SK-N-SH treated with all-trans-retinoic acid at 6 μM for 48 hours (cell line): ENCODE results near the gene CALM3.

Source experiments
- ATAC-seq: fragments of 200-7000 bp; cut with Tn5 transposase; 3 replicates; pipeline ENCODE4 v1.9.1; 2020; ENCODE audit warnings: mild to moderate bottlenecking, moderate library complexity
- ARNTL ChIP-seq: fragments of 450-650 bp; formaldehyde crosslinking; IDR thresholded peaks from 2 replicates; pipeline ENCODE4 v1.5.0; 2020; ENCODE audit warnings: low read depth, mild to moderate bottlenecking, moderate library complexity, borderline replicate concordance
- BACH2 ChIP-seq: fragments of 250-450 bp; sonication (Bioruptor Pico); IDR thresholded peaks from 2 replicates; pipeline ENCODE4 v1.9.0; 2021; ENCODE audit warnings: mild to moderate bottlenecking, borderline replicate concordance
- CSDC2 ChIP-seq: fragments of 250-450 bp; sonication (Bioruptor Pico); IDR thresholded peaks from 2 replicates; pipeline ENCODE4 v1.5.0; 2020; ENCODE audit warnings: mild to moderate bottlenecking, moderate library complexity
- ESRRG ChIP-seq: fragments of 250-450 bp; sonication (Bioruptor Pico); IDR thresholded peaks from 2 replicates; pipeline ENCODE4 v1.6.1; 2021; ENCODE audit warnings: mild to moderate bottlenecking
- GLIS3 ChIP-seq: fragments of 250-450 bp; sonication (Bioruptor Pico); IDR thresholded peaks from 2 replicates; pipeline ENCODE4 v1.5.0; 2020; ENCODE audit warnings: mild to moderate bottlenecking, moderate library complexity
- ISL1 ChIP-seq: fragments of 250-450 bp; sonication (Bioruptor Pico); IDR thresholded peaks from 2 replicates; pipeline ENCODE4 v2.1.2; 2022; ENCODE audit warnings: mild to moderate bottlenecking, moderate library complexity
- OSR1 ChIP-seq: fragments of 250-450 bp; sonication (Bioruptor Pico); IDR thresholded peaks from 2 replicates; pipeline ENCODE4 v1.8.0; 2022; ENCODE audit warnings: moderate library complexity, mild to moderate bottlenecking, inconsistent platforms
- PPARA ChIP-seq: fragments of 250-450 bp; sonication (Bioruptor Pico); IDR thresholded peaks from 2 replicates; pipeline ENCODE4 v1.5.0; 2020; ENCODE audit warnings: mild to moderate bottlenecking, borderline replicate concordance
- RARB ChIP-seq: fragments of 250-450 bp; sonication (Bioruptor Pico); IDR thresholded peaks from 2 replicates; pipeline ENCODE4 v1.8.0; 2021; ENCODE audit warnings: mild to moderate bottlenecking, moderate library complexity
- SNAI2 ChIP-seq: fragments of 250-450 bp; sonication (Bioruptor Pico); IDR thresholded peaks from 2 replicates; pipeline ENCODE4 v1.5.0; 2020; ENCODE audit warnings: mild to moderate bottlenecking, moderate library complexity
- TCF4 ChIP-seq: fragments of 250-450 bp; sonication (Bioruptor Pico); IDR thresholded peaks from 2 replicates; pipeline ENCODE4 v1.8.0; 2021; ENCODE audit warnings: mild to moderate bottlenecking, moderate library complexity, borderline replicate concordance
- TOX ChIP-seq: fragments of 250-450 bp; sonication (Bioruptor Pico); IDR thresholded peaks from 2 replicates; pipeline ENCODE4 v1.8.0; 2021; ENCODE audit warnings: mild to moderate bottlenecking, moderate library complexity, borderline replicate concordance
- TSHZ2 ChIP-seq: fragments of 250-450 bp; sonication (Bioruptor Pico); IDR thresholded peaks from 2 replicates; pipeline ENCODE4 v1.5.0; 2020; ENCODE audit warnings: mild to moderate bottlenecking, moderate library complexity
- ZC3H10 ChIP-seq: fragments of 250-450 bp; sonication (Bioruptor Pico); IDR thresholded peaks from 2 replicates; pipeline ENCODE4 v1.5.1; 2021; ENCODE audit warnings: mild to moderate bottlenecking, moderate library complexity
- ZFP3 ChIP-seq: fragments of 250-450 bp; sonication (Bioruptor Pico); IDR thresholded peaks from 2 replicates; pipeline ENCODE4 v1.5.0; 2020; ENCODE audit warnings: mild to moderate bottlenecking, moderate library complexity
- ZFP30 ChIP-seq: fragments of 450-650 bp; formaldehyde crosslinking; IDR thresholded peaks from 2 replicates; pipeline ENCODE4 v1.5.0; 2022; ENCODE audit warnings: mild to moderate bottlenecking, moderate library complexity
- ZNF565 ChIP-seq: fragments of 450-650 bp; formaldehyde crosslinking; conservative IDR thresholded peaks from 2 replicates; pipeline ENCODE4 v1.5.0; 2020; ENCODE audit warnings: low read depth, mild to moderate bottlenecking, moderate library complexity
- ZNF70 ChIP-seq: fragments of 450-650 bp; formaldehyde crosslinking; IDR thresholded peaks from 2 replicates; pipeline ENCODE4 v1.5.0; 2020; ENCODE audit warnings: mild to moderate bottlenecking, moderate library complexity
- ZNF8 ChIP-seq: fragments of 450-650 bp; formaldehyde crosslinking; IDR thresholded peaks from 2 replicates; pipeline ENCODE4 v1.5.0; 2020; ENCODE audit warnings: mild to moderate bottlenecking, moderate library complexity
- TF ChIP-seq, protein P1 (sequence below): fragments of 250-450 bp; sonication (Bioruptor Pico); IDR thresholded peaks from 2 replicates; pipeline ENCODE4 v1.8.0; 2020; ENCODE audit warnings: mild to moderate bottlenecking, moderate library complexity, borderline replicate concordance
- TF ChIP-seq, protein P2 (sequence below): fragments of 250-450 bp; sonication (Bioruptor Pico); IDR thresholded peaks from 2 replicates; pipeline ENCODE4 v1.8.0; 2021; ENCODE audit warnings: low read depth, mild to moderate bottlenecking, moderate library complexity, borderline replicate concordance
- TF ChIP-seq, protein P3 (sequence below): fragments of 250-450 bp; sonication (Bioruptor Pico); IDR thresholded peaks from 2 replicates; pipeline ENCODE4 v1.5.1; 2021; ENCODE audit warnings: mild to moderate bottlenecking, moderate library complexity

Gene CALM3

DNA sequence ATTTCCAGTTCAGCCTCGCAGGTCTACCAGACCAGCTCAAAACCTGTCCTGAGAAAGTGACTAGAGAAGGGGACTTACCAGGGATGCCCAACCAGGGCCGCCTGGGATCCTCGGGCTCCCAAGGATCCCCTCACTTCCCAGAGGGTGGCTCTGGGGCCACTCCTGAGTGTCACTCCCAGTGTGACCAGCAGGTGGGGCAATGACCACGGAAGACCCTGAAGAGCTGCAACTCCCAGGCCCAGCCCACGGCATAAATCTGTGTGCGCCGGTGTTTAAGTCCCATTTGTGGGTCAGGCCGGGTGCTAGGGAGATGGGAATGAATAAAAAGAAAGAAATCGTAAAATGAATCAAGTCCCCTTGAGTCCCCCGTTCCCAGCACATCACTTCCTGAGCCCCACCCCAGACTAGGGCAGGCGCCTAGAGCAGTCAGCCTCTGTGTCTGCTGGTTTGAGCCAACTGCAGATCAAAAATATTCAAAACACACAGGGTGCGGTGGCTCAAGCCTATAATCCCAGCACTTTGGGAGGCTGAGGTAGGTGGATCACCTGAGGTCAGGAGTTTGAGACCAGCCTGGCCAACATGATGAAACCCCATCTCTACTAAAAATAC is 13.1 kb downstream of the CALM3 start:
- TF ChIP-seq CSDC2 (CRISPR knock-in tag) = no peak
- no peak for TF ChIP-seq GLIS3 (CRISPR knock-in tag)
- no peak for TF ChIP-seq SNAI2 (CRISPR knock-in tag)
- no peak for TF ChIP-seq ARNTL
- TF ChIP-seq ESRRG (CRISPR knock-in tag) = no peak
- TF ChIP-seq RARB (CRISPR knock-in tag) = no peak
- TF ChIP-seq ZNF565 (CRISPR knock-in tag) = no peak
- no peak for TF ChIP-seq TCF4 (CRISPR knock-in tag)
- TF ChIP-seq ZNF8 (CRISPR knock-in tag) = no peak
- no peak for TF ChIP-seq ZNF70 (CRISPR knock-in tag)
- TF ChIP-seq, protein P1, sequence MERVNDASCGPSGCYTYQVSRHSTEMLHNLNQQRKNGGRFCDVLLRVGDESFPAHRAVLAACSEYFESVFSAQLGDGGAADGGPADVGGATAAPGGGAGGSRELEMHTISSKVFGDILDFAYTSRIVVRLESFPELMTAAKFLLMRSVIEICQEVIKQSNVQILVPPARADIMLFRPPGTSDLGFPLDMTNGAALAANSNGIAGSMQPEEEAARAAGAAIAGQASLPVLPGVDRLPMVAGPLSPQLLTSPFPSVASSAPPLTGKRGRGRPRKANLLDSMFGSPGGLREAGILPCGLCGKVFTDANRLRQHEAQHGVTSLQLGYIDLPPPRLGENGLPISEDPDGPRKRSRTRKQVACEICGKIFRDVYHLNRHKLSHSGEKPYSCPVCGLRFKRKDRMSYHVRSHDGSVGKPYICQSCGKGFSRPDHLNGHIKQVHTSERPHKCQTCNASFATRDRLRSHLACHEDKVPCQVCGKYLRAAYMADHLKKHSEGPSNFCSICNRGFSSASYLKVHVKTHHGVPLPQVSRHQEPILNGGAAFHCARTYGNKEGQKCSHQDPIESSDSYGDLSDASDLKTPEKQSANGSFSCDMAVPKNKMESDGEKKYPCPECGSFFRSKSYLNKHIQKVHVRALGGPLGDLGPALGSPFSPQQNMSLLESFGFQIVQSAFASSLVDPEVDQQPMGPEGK (CRISPR knock-in tag) = no peak
- no peak for TF ChIP-seq OSR1 (CRISPR knock-in tag)
- peak; percentile 91 for ATAC-seq

- no peak for ATAC-seq
- TF ChIP-seq ZFP3 (CRISPR knock-in tag) (no peak), PPARA (CRISPR knock-in tag) (no peak), ARNTL (no peak), ISL1 (CRISPR knock-in tag) (no peak), ZFP30 (CRISPR knock-in tag) (no peak), TOX (CRISPR knock-in tag) (no peak), BACH2 (CRISPR knock-in tag) (no peak), TCF4 (CRISPR knock-in tag) (no peak), SNAI2 (CRISPR knock-in tag) (no peak)
- TF ChIP-seq, protein P1 (CRISPR knock-in tag) = no peak
- TF ChIP-seq, protein P2, sequence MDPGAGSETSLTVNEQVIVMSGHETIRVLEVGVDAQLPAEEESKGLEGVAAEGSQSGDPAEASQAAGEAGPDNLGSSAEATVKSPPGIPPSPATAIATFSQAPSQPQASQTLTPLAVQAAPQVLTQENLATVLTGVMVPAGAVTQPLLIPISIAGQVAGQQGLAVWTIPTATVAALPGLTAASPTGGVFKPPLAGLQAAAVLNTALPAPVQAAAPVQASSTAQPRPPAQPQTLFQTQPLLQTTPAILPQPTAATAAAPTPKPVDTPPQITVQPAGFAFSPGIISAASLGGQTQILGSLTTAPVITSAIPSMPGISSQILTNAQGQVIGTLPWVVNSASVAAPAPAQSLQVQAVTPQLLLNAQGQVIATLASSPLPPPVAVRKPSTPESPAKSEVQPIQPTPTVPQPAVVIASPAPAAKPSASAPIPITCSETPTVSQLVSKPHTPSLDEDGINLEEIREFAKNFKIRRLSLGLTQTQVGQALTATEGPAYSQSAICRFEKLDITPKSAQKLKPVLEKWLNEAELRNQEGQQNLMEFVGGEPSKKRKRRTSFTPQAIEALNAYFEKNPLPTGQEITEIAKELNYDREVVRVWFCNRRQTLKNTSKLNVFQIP (CRISPR knock-in tag) = no peak
- TF ChIP-seq, all 23 proteins: peak for 0
Measured at GRCh38 chr19:46615966-46616365, 14.8 kb downstream of the CALM3 start.

- peak; percentile 85 for ATAC-seq
- no peak for TF ChIP-seq CSDC2 (CRISPR knock-in tag)
- peak; percentile 59; the same call in 1 of the 2 replicates for TF ChIP-seq TCF4 (CRISPR knock-in tag)
- no peak for TF ChIP-seq GLIS3 (CRISPR knock-in tag)
- no peak for TF ChIP-seq ZFP3 (CRISPR knock-in tag)
- 0 out of 2 replicates have a peak, but pooled peaks have one; percentile 8 for TF ChIP-seq ZNF70 (CRISPR knock-in tag)
- TF ChIP-seq SNAI2 (CRISPR knock-in tag) = no peak
- TF ChIP-seq ZFP30 (CRISPR knock-in tag) = no peak
- TF ChIP-seq, protein P3, sequence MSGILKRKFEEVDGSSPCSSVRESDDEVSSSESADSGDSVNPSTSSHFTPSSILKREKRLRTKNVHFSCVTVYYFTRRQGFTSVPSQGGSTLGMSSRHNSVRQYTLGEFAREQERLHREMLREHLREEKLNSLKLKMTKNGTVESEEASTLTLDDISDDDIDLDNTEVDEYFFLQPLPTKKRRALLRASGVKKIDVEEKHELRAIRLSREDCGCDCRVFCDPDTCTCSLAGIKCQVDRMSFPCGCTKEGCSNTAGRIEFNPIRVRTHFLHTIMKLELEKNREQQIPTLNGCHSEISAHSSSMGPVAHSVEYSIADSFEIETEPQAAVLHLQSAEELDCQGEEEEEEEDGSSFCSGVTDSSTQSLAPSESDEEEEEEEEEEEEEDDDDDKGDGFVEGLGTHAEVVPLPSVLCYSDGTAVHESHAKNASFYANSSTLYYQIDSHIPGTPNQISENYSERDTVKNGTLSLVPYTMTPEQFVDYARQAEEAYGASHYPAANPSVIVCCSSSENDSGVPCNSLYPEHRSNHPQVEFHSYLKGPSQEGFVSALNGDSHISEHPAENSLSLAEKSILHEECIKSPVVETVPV (CRISPR knock-in tag) = no peak
- TF ChIP-seq ISL1 (CRISPR knock-in tag) = no peak
- TF ChIP-seq, protein P1 (CRISPR knock-in tag) = no peak
- TF ChIP-seq, protein P2 (CRISPR knock-in tag) = no peak
- TF ChIP-seq RARB (CRISPR knock-in tag) = no peak
- TF ChIP-seq TSHZ2 (CRISPR knock-in tag) = peak; percentile 43; the same call in 1 of the 2 replicates
- TF ChIP-seq ESRRG (CRISPR knock-in tag) = no peak
- TF ChIP-seq TOX (CRISPR knock-in tag) = no peak
- no peak for TF ChIP-seq ZC3H10 (CRISPR knock-in tag)
Measured at GRCh38 chr19:46616631-46617322, 15.6 kb downstream of the CALM3 start.
